Tibial nerve (tissue), 4 donors: Measurements from ENCODE around the gene PARN.

Source experiments
- EP300 ChIP-seq, 2 donors: sonication (generic); formaldehyde crosslinking; IDR thresholded peaks; one replicate each; pipeline ENCODE4 v1.6.1; 2017; ENCODE audit warnings: antibody characterized with exemption in 2 of 2, mild to moderate bottlenecking in 1 of 2
- POLR2A ChIP-seq, 2 donors: fragments of 450-650 bp; IDR thresholded peaks; one replicate each; pipeline ENCODE4 v1.6.1; 2017; ENCODE audit warnings: antibody characterized with exemption in 2 of 2, mild to moderate bottlenecking in 2 of 2, moderate library complexity in 2 of 2
- TF ChIP-seq, protein P1 (sequence below), 5 experiments: fragments of 200-600 bp in 3 of 5; fragments of 450-650 bp in 2 of 5; sonication (generic) in 3 of 5; IDR thresholded peaks; one replicate each; pipeline ENCODE4 v1.5.1; 2016 to 2019; ENCODE audit warnings: antibody characterized with exemption in 5 of 5, mild to moderate bottlenecking in 3 of 5, moderate library complexity in 2 of 5

DNA sequence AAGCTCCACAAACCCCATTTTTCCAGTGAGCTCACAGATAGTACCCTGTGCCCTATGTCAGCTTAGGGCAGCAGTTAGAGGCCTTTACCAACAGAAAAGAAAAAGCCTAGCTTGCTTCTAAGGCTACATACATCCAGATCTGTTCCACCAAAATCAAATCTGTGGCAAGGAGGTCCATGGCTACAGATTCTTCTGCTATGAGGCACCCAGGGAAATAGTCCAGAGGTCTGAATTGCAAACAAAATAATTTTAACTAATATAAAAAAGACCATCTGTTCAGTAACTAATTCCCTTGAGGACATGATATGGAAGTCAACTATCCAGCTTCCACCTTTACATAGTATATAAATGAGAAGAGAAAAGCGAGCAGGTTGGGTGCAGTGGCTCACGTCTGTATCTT is 129.3 kb downstream of the PARN start:
- TF ChIP-seq, protein P1, sequence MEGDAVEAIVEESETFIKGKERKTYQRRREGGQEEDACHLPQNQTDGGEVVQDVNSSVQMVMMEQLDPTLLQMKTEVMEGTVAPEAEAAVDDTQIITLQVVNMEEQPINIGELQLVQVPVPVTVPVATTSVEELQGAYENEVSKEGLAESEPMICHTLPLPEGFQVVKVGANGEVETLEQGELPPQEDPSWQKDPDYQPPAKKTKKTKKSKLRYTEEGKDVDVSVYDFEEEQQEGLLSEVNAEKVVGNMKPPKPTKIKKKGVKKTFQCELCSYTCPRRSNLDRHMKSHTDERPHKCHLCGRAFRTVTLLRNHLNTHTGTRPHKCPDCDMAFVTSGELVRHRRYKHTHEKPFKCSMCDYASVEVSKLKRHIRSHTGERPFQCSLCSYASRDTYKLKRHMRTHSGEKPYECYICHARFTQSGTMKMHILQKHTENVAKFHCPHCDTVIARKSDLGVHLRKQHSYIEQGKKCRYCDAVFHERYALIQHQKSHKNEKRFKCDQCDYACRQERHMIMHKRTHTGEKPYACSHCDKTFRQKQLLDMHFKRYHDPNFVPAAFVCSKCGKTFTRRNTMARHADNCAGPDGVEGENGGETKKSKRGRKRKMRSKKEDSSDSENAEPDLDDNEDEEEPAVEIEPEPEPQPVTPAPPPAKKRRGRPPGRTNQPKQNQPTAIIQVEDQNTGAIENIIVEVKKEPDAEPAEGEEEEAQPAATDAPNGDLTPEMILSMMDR (IDR thresholded peaks at IDR 0.05) = no peak
- TF ChIP-seq POLR2A (IDR thresholded peaks at IDR 0.05) (no peak), EP300 (IDR thresholded peaks at IDR 0.05) (no peak)
